Keratinocyte (primary cell): ENCODE results near the gene DGKE. TPM values are rescaled to one million over a fixed set of nuclear protein-coding genes. Genes with fewer than 3 reads are reported as not detected.

Source experiments
- DNase-seq: peaks from one replicate; pipeline ENCODE4 v3.0.0-alpha.2; 2011; ENCODE audit warnings: low read depth, missing footprints, low spot score
- FAIRE-seq: peaks from 2 replicates; lab custom pipeline; 2011; peaks lifted over from hg19 to GRCh38; lab: Jason Lieb, UNC
- H2AFZ ChIP-seq: 2 replicates; pipeline ENCODE4 v1.6.0; 2012; ENCODE audit warnings: low read length, control low read depth, inconsistent platforms; ENCODE audit not compliant: control insufficient read depth
- H3K27ac ChIP-seq: 2 replicates; pipeline ENCODE4 v1.5.1; 2011; ENCODE audit warnings: low read length; ENCODE audit not compliant: control insufficient read depth, insufficient read depth
- H3K27me3 ChIP-seq: 3 replicates; pipeline ENCODE4 v1.6.0; 2011; ENCODE audit warnings: low read length; ENCODE audit not compliant: control insufficient read depth, insufficient read depth; ENCODE audit errors: extremely low read depth
- H3K36me3 ChIP-seq, 2 experiments: 2 replicates in 1 of 2; 3 replicates in 1 of 2; pipeline ENCODE4 v1.5.1; 2011; ENCODE audit warnings: low read length in 2 of 2, mild to moderate bottlenecking in 1 of 2; ENCODE audit not compliant: control insufficient read depth in 2 of 2, insufficient read depth in 2 of 2; ENCODE audit errors: extremely low read depth in 1 of 2
- H3K4me1 ChIP-seq: 3 replicates; pipeline ENCODE4 v1.5.1; 2011; ENCODE audit warnings: low read length; ENCODE audit not compliant: control insufficient read depth, insufficient read depth; ENCODE audit errors: extremely low read depth
- H3K4me2 ChIP-seq: 3 replicates; pipeline ENCODE4 v1.6.0; 2011; ENCODE audit warnings: low read depth, low read length; ENCODE audit not compliant: control insufficient read depth, insufficient read depth; ENCODE audit errors: extremely low read depth
- H3K4me3 ChIP-seq, 3 experiments: fragments of 200-600 bp in 1 of 3; sonication (generic) in 1 of 3; 2 replicates in 2 of 3; 3 replicates in 1 of 3; pipeline ENCODE4 v1.5.1; 2011 to 2016; ENCODE audit warnings: low read length in 3 of 3, mild to moderate bottlenecking in 3 of 3, control low read depth in 2 of 3, inconsistent platforms in 1 of 3, low read depth in 1 of 3, mixed read lengths in 1 of 3, mixed run types in 1 of 3, moderate library complexity in 1 of 3; ENCODE audit not compliant: control insufficient read depth in 2 of 3, insufficient read depth in 2 of 3; ENCODE audit errors: extremely low read depth in 1 of 3
- H3K79me2 ChIP-seq: 2 replicates; pipeline ENCODE4 v1.6.0; 2012; ENCODE audit warnings: low read length; ENCODE audit not compliant: control insufficient read depth, insufficient read depth
- H3K9ac ChIP-seq: 3 replicates; pipeline ENCODE4 v1.6.0; 2011; ENCODE audit warnings: low read length; ENCODE audit not compliant: control insufficient read depth, insufficient read depth; ENCODE audit errors: extremely low read depth
- H3K9me1 ChIP-seq: 3 replicates; pipeline ENCODE4 v1.6.0; 2011; ENCODE audit warnings: low read length; ENCODE audit not compliant: control insufficient read depth, insufficient read depth; ENCODE audit errors: extremely low read depth
- H3K9me3 ChIP-seq: 2 replicates; pipeline ENCODE4 v1.5.1; 2012; ENCODE audit warnings: low read depth, low read length; ENCODE audit not compliant: control insufficient read depth
- H4K20me1 ChIP-seq: 3 replicates; pipeline ENCODE4 v1.6.0; 2011; ENCODE audit warnings: low read length; ENCODE audit not compliant: control insufficient read depth, insufficient read depth; ENCODE audit errors: extremely low read depth
- EZH2 ChIP-seq: IDR thresholded peaks from one replicate; pipeline ENCODE4 v1.6.1; 2012; ENCODE audit warnings: inconsistent platforms, mild to moderate bottlenecking, low read length, moderate library complexity
- dilution Hi-C: fragments of 300-500 bp; cut with MboI; formaldehyde crosslinking; loops from one replicate; pipeline ENCODE4 v1.7.0; 2020; ENCODE audit warnings: low sequenced_read_pairs; ENCODE audit not compliant: extremely low pct_ligation_motif_present
- polyA plus RNA-seq, 5 experiments: library from polyadenylated mRNA; depleted of rRNA in 3 of 5; stranded (reverse) in 3 of 5; stranded (forward) in 1 of 5; unstranded in 1 of 5; fragments of >200 nt; gene quantifications; 1 replicate in 1 of 5; 2 replicates in 3 of 5; 3 replicates in 1 of 5; pipeline versions ENCODE4 v1.2.1 to v1.2.3, GENCODE V29; 2011 to 2012; ENCODE audit warnings: missing spikeins in 2 of 5, low read depth in 1 of 5, low replicate concordance in 1 of 5
- TF ChIP-seq, protein P1 (sequence below), 3 experiments: IDR thresholded peaks in 1 of 3; conservative IDR thresholded peaks in 1 of 3; optimal IDR thresholded peaks in 1 of 3; 2 replicates in 2 of 3; 3 replicates in 1 of 3; pipeline versions ENCODE3 to v1.5.1; 2011; ENCODE audit warnings: low read length in 3 of 3, mild to moderate bottlenecking in 3 of 3, moderate library complexity in 2 of 3, control low read depth in 1 of 3, inconsistent platforms in 1 of 3; ENCODE audit not compliant: insufficient read depth in 2 of 3; ENCODE audit errors: extremely low read depth in 1 of 3

The DGKE gene
- polyA plus RNA-seq, 1 donor (not counting 4 experiments of a cell fraction or from before 2014, with no cell fraction given) = 4.7 TPM

DNA sequence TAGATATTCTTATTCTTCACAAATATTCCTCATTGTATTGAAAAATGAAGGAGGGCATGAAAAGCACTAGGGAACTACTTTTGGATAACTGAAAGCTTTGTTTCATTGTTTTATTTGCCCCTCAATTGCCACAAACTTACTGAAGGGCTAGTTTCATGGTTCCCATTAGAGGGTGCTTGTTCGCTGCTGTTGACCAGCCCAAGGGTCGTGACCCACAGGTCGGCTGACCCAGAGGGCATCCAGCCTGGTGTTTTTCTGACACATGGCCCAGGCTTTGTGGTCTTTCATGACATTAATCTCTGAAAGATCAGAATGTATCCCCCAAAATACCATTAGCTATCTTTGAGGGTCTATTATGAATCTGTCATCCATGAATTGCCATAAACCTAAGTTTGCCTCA is 30.0 kb downstream of the DGKE start:
- no peak for DNase-seq
- Histone ChIP-seq H4K20me1 (no peaks in the 10 kb centered on the region), H3K9me3 (no peaks in the 10 kb centered on the region), H3K27ac (no peak overlapping the region), H3K4me2 (no peak overlapping the region), H3K4me3 (no peak overlapping the region), H3K27me3 (no peaks in the 10 kb centered on the region), H2AFZ (no peak overlapping the region), H3K36me3 (peaks cover 5 to 16% of the 10 kb centered on the region in 2 experiments), H3K79me2 (no peaks in the 10 kb centered on the region), H3K4me1 (no peaks in the 10 kb centered on the region), H3K9me1 (no peaks in the 10 kb centered on the region), H3K9ac (no peak overlapping the region)
- dilution Hi-C loops = no loop called here
- no peak for TF ChIP-seq EZH2
- TF ChIP-seq, protein P1, sequence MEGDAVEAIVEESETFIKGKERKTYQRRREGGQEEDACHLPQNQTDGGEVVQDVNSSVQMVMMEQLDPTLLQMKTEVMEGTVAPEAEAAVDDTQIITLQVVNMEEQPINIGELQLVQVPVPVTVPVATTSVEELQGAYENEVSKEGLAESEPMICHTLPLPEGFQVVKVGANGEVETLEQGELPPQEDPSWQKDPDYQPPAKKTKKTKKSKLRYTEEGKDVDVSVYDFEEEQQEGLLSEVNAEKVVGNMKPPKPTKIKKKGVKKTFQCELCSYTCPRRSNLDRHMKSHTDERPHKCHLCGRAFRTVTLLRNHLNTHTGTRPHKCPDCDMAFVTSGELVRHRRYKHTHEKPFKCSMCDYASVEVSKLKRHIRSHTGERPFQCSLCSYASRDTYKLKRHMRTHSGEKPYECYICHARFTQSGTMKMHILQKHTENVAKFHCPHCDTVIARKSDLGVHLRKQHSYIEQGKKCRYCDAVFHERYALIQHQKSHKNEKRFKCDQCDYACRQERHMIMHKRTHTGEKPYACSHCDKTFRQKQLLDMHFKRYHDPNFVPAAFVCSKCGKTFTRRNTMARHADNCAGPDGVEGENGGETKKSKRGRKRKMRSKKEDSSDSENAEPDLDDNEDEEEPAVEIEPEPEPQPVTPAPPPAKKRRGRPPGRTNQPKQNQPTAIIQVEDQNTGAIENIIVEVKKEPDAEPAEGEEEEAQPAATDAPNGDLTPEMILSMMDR (optimal IDR thresholded peaks at IDR 0.05 in 1 of 3, IDR thresholded peaks at IDR 0.05 in 1 of 3, conservative IDR thresholded peaks at IDR 0.05 in 1 of 3; ENCODE audit: extremely low read depth in 1 of 3, insufficient read depth in 2 of 3, low read length in 3 of 3) = no peak
- FAIRE-seq = no peak

GRCh38 chr17:56866076-56866475 is 32.1 kb downstream of the DGKE start:
- Histone ChIP-seq H3K27ac (no peak overlapping the region), H3K27me3 (no peaks in the 10 kb centered on the region), H3K9me1 (no peaks in the 10 kb centered on the region), H3K79me2 (no peaks in the 10 kb centered on the region), H3K4me3 (no peak overlapping the region), H3K9ac (no peak overlapping the region), H4K20me1 (no peaks in the 10 kb centered on the region), H3K4me2 (no peak overlapping the region), H3K36me3 (peaks cover 4 to 10% of the 10 kb centered on the region in 2 experiments), H2AFZ (no peak overlapping the region), H3K4me1 (no peaks in the 10 kb centered on the region), H3K9me3 (no peaks in the 10 kb centered on the region)
- FAIRE-seq = no peak
- dilution Hi-C loops = no loop called here
- no peak for TF ChIP-seq EZH2
- TF ChIP-seq, protein P1 (optimal IDR thresholded peaks at IDR 0.05 in 1 of 3, IDR thresholded peaks at IDR 0.05 in 1 of 3, conservative IDR thresholded peaks at IDR 0.05 in 1 of 3; ENCODE audit: extremely low read depth in 1 of 3, insufficient read depth in 2 of 3, low read length in 3 of 3) = no peak
- no peak for DNase-seq
